Mesangial cell (primary cell): ENCODE data around the gene FHL3. TPM values are rescaled to one million over a fixed set of nuclear protein-coding genes. Genes with fewer than 3 reads are reported as not detected.

Source experiments
- total RNA-seq: library from RNA; depleted of rRNA; stranded (reverse); fragments of >200 nt; gene quantifications from 2 replicates; pipeline ENCODE4 v1.2.3, GENCODE V29; 2015

Gene FHL3, protein sequence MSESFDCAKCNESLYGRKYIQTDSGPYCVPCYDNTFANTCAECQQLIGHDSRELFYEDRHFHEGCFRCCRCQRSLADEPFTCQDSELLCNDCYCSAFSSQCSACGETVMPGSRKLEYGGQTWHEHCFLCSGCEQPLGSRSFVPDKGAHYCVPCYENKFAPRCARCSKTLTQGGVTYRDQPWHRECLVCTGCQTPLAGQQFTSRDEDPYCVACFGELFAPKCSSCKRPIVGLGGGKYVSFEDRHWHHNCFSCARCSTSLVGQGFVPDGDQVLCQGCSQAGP
- total RNA-seq, result 42.4 and 71.1 TPM in 2 replicates

DNA sequence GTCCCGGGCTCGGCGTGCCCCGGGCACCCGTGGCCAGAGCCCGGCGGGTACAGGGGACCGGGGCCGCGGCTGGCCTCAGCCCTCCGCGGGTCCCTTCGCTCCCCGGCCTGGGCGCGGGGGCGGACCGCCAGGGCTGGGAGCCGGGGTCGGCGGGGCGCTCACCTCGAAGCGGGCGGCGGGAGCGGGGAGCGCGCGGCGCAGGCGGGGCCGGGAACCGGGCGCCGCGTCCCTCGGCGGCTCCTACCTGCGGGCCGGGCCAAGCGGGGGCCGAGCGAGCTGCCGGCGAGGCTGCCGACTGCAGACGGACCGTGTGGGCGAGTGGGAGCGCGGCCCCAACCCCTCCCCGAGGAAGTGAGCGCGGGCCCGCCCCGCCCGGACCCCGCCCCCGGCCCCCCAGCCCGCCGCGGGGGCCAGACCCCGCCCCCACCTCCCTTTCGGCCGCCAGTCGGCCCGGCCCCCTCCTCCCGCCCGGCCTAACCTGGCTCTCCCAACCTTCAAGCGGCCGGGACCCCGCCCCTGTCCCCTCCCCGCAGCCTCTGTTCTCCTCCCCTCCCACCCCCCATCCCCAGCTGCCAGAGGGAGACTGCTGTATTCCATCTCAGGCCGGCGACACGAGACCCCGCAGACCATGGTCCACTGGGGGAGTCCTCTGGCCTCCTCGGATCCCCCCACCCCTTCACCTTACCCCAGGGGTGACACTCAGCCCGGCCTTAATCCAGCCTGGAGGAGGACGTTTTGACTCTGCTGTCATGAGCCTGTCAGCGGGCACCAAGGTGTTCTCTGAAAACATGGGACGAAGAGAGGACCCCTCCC is at the start of gene FHL3:
TSS of gene FHL3 (minus strand) at position 320 of the 813 bp plus-strand sequence. CDS start 6,102 bp downstream, outside the sequence.

GRCh38 chr1:38046333-38046883 is 41.1 kb upstream of the FHL3 start, which contains the start of gene POU3F1:
TSS of gene POU3F1 (minus strand) at chr1:38046793. CDS start at chr1:38046743, 50 bp downstream.

DNA sequence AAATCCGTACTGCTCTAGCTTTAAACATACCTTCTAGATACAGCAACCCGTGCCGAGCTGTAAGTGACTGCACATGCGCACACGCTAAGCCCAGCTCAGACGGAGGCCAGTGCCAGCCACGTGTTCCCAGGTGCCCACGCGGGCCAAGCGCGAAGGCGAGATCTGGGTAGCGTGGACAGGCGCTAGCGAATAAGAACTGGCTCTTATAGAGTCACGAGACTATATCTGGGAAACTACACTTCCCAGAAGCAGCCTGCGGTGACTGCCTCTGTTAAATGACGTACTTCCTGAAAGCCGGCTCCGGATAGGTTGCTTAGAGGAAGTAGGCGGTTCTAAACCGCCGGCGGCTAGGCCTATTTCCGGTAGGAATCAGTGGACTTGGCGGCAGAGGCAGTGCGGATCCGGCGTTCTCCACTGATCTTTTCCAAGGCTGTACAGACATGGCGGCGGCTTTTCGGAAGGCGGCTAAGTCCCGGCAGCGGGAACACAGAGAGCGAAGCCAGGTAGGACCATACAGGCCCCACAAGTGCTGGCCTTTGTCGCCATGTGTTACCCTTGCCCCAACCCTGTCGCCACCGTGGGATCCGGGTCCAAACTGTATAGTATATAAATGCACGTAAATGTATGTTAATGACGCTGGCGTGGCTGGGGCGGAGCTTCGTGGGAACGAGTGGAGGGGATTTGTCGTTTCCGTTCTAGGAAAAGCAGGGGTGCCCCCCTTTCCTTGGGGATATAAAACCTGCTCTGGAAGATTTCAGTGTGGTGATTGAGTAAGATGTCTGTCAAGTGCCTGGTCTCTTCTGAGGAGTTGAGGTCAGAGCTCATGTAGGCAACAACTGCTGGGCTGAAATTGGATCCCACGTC is 7.3 kb upstream of the FHL3 start, which contains the start of gene UTP11:
TSS of gene UTP11 (plus strand) at position 372 of the 864 bp plus-strand sequence. CDS start at position 441, 69 bp downstream.

Other genes with a start within 250 kb of the FHL3 start
- gene EPHA10, start 240.4 kb downstream of the FHL3 start, total RNA-seq, result not detected in 2 replicates
- gene MANEAL, start 211.7 kb downstream of the FHL3 start, total RNA-seq, result 0.81 and 1.3 TPM in 2 replicates
- gene C1orf122, start 197.7 kb downstream of the FHL3 start, total RNA-seq, result 77.2 and 82.7 TPM in 2 replicates
- gene YRDC, start 197.3 kb downstream of the FHL3 start, total RNA-seq, result 15.6 and 23.3 TPM in 2 replicates
- gene MTF1, start 145.9 kb downstream of the FHL3 start, total RNA-seq, result 2.0 and 2.8 TPM in 2 replicates
- gene INPP5B, start 58.5 kb downstream of the FHL3 start, total RNA-seq, result 15.0 and 17.3 TPM in 2 replicates
- 31.3 and 72.0 TPM in 2 replicates for gene SF3A3, start 15.5 kb downstream of the FHL3 start, total RNA-seq
- gene UTP11, start 7.2 kb upstream of the FHL3 start, total RNA-seq, result 22.7 and 30.5 TPM in 2 replicates
- 0.13 TPM in 1 of 2 replicates, not detected in the other for gene POU3F1, start 41.3 kb upstream of the FHL3 start, total RNA-seq